HEK293 (cell line): ENCODE results near the gene KIF22.

Source experiments
- BCL11A ChIP-seq: fragments of 450-650 bp; formaldehyde crosslinking; IDR thresholded peaks from 2 replicates; pipeline ENCODE4 v1.5.1; 2016; ENCODE audit warnings: low read depth, missing biosample characterization, missing genetic modification characterization
- MYNN ChIP-seq: fragments of 450-650 bp; formaldehyde crosslinking; IDR thresholded peaks from 2 replicates; pipeline ENCODE4 v1.5.1; 2016; ENCODE audit warnings: missing biosample characterization, missing genetic modification characterization, borderline replicate concordance
- TCF7L2 ChIP-seq: IDR thresholded peaks from 2 replicates; pipeline ENCODE4 v1.6.1; 2011; ENCODE audit warnings: low read depth, mild to moderate bottlenecking, inconsistent platforms, low read length, moderate library complexity, borderline replicate concordance
- ZBTB7A ChIP-seq: fragments of 450-650 bp; formaldehyde crosslinking; IDR thresholded peaks from 2 replicates; pipeline ENCODE4 v1.5.1; 2016; ENCODE audit warnings: low read depth, missing biosample characterization, missing genetic modification characterization
- ZNF114 ChIP-seq: fragments of 450-650 bp; formaldehyde crosslinking; IDR thresholded peaks from 2 replicates; pipeline ENCODE4 v1.5.0; 2017; ENCODE audit warnings: missing biosample characterization, missing genetic modification characterization
- ZNF175 ChIP-seq: fragments of 450-650 bp; formaldehyde crosslinking; IDR thresholded peaks from 2 replicates; pipeline ENCODE4 v1.5.1; 2016; ENCODE audit warnings: missing biosample characterization, missing genetic modification characterization
- ZNF324 ChIP-seq: fragments of 450-650 bp; formaldehyde crosslinking; IDR thresholded peaks from 2 replicates; pipeline ENCODE4 v1.5.1; 2016; ENCODE audit warnings: missing biosample characterization, missing genetic modification characterization
- ZNF394 ChIP-seq: fragments of 450-650 bp; formaldehyde crosslinking; IDR thresholded peaks from 2 replicates; pipeline ENCODE4 v1.5.1; 2016; ENCODE audit warnings: missing biosample characterization, missing genetic modification characterization, mild to moderate bottlenecking, moderate library complexity, borderline replicate concordance
- ZNF585B ChIP-seq: fragments of 450-650 bp; formaldehyde crosslinking; IDR thresholded peaks from 2 replicates; pipeline ENCODE4 v1.5.1; 2016; ENCODE audit warnings: missing biosample characterization, missing genetic modification characterization
- ZNF610 ChIP-seq: fragments of 450-650 bp; formaldehyde crosslinking; IDR thresholded peaks from 2 replicates; pipeline ENCODE4 v1.5.1; 2016; ENCODE audit warnings: missing biosample characterization, missing genetic modification characterization, borderline replicate concordance
- ZNF843 ChIP-seq: fragments of 450-650 bp; formaldehyde crosslinking; IDR thresholded peaks from 2 replicates; pipeline ENCODE4 v1.5.1; 2016; ENCODE audit warnings: missing biosample characterization, missing genetic modification characterization
- TF ChIP-seq, protein P1 (sequence below): fragments of 450-650 bp; formaldehyde crosslinking; IDR thresholded peaks from 2 replicates; pipeline ENCODE4 v1.5.1; 2016; ENCODE audit warnings: missing biosample characterization, missing genetic modification characterization
- TF ChIP-seq, protein P2 (sequence below): fragments of 450-650 bp; formaldehyde crosslinking; IDR thresholded peaks from 2 replicates; pipeline ENCODE4 v1.5.1; 2016; ENCODE audit warnings: missing biosample characterization, missing genetic modification characterization
- TF ChIP-seq, protein P3 (sequence below): fragments of 450-650 bp; formaldehyde crosslinking; IDR thresholded peaks from 2 replicates; pipeline ENCODE4 v1.5.1; 2016; ENCODE audit warnings: missing biosample characterization, missing genetic modification characterization

DNA sequence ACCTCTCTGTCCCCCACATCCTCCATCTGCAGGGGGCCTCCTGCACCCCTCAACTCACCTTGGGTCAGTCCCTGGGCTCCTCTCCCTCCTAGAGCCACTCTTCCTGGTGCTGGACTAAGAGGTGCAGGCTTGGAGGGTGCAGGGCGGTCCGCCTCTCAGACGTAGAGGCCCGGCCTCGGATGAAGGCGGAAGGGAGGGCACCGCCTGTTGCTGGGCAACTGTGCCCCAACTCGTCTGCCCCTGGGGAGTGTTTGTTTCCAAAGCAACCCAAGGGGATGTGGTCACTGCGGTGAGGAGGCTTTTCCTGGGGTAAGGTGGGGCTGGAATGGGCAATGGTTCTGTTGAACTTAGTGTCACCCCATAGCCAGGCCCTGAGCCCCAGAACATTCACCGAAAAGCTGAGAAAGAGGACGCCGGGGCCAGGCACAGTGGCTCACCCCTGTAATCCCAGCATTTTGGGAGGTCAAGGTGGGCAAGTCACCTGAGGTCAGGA, 44.7 kb upstream of the KIF22 start, which contains the start of gene C16orf54:
- TF ChIP-seq, protein P1, sequence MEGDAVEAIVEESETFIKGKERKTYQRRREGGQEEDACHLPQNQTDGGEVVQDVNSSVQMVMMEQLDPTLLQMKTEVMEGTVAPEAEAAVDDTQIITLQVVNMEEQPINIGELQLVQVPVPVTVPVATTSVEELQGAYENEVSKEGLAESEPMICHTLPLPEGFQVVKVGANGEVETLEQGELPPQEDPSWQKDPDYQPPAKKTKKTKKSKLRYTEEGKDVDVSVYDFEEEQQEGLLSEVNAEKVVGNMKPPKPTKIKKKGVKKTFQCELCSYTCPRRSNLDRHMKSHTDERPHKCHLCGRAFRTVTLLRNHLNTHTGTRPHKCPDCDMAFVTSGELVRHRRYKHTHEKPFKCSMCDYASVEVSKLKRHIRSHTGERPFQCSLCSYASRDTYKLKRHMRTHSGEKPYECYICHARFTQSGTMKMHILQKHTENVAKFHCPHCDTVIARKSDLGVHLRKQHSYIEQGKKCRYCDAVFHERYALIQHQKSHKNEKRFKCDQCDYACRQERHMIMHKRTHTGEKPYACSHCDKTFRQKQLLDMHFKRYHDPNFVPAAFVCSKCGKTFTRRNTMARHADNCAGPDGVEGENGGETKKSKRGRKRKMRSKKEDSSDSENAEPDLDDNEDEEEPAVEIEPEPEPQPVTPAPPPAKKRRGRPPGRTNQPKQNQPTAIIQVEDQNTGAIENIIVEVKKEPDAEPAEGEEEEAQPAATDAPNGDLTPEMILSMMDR (tag by site-specific recombination), result no peak
- TF ChIP-seq TCF7L2, result no peak
- no peak for TF ChIP-seq ZNF175 (tag by site-specific recombination)
- TF ChIP-seq ZNF843 (tag by site-specific recombination), result no peak
- TF ChIP-seq ZNF394, result no peak
- TF ChIP-seq, protein P2, sequence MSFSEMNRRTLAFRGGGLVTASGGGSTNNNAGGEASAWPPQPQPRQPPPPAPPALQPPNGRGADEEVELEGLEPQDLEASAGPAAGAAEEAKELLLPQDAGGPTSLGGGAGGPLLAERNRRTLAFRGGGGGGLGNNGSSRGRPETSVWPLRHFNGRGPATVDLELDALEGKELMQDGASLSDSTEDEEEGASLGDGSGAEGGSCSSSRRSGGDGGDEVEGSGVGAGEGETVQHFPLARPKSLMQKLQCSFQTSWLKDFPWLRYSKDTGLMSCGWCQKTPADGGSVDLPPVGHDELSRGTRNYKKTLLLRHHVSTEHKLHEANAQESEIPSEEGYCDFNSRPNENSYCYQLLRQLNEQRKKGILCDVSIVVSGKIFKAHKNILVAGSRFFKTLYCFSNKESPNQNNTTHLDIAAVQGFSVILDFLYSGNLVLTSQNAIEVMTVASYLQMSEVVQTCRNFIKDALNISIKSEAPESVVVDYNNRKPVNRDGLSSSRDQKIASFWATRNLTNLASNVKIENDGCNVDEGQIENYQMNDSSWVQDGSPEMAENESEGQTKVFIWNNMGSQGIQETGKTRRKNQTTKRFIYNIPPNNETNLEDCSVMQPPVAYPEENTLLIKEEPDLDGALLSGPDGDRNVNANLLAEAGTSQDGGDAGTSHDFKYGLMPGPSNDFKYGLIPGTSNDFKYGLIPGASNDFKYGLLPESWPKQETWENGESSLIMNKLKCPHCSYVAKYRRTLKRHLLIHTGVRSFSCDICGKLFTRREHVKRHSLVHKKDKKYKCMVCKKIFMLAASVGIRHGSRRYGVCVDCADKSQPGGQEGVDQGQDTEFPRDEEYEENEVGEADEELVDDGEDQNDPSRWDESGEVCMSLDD (tag by site-specific recombination), result no peak
- TF ChIP-seq ZNF585B, result no peak
- TF ChIP-seq ZNF610 (tag by site-specific recombination), result no peak
- no peak for TF ChIP-seq ZNF324 (tag by site-specific recombination)
- TF ChIP-seq BCL11A (tag by site-specific recombination), result no peak
- TF ChIP-seq MYNN (tag by site-specific recombination), result no peak
- TF ChIP-seq, protein P3, sequence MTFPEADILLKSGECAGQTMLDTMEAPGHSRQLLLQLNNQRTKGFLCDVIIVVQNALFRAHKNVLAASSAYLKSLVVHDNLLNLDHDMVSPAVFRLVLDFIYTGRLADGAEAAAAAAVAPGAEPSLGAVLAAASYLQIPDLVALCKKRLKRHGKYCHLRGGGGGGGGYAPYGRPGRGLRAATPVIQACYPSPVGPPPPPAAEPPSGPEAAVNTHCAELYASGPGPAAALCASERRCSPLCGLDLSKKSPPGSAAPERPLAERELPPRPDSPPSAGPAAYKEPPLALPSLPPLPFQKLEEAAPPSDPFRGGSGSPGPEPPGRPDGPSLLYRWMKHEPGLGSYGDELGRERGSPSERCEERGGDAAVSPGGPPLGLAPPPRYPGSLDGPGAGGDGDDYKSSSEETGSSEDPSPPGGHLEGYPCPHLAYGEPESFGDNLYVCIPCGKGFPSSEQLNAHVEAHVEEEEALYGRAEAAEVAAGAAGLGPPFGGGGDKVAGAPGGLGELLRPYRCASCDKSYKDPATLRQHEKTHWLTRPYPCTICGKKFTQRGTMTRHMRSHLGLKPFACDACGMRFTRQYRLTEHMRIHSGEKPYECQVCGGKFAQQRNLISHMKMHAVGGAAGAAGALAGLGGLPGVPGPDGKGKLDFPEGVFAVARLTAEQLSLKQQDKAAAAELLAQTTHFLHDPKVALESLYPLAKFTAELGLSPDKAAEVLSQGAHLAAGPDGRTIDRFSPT (tag by site-specific recombination), result no peak
- TF ChIP-seq ZNF114, result no peak
- no peak for TF ChIP-seq ZBTB7A (tag by site-specific recombination)
